Activated CD8-positive, alpha-beta T cell treated with anti-CD3 and anti-CD28 coated beads for 36 hours (primary cell): ENCODE data around the gene HRH1. TPM values are rescaled to one million over a fixed set of nuclear protein-coding genes. Genes with fewer than 3 reads are reported as not detected.
A peak's percentile ranks its signal among the peaks of the same experiment; 100 is the strongest.

ENCODE experiments used
- ATAC-seq: fragments of 200-7000 bp; cut with Tn5 transposase; one replicate; pipeline ENCODE4 v1.10.0; 2021; ENCODE audit warnings: mild to moderate bottlenecking, moderate library complexity
- CTCF ChIA-PET: fragments of 350-600 bp; sonication (Branson Sonifier 250); formaldehyde crosslinking; loops from one replicate; lab custom pipeline; 2021; ENCODE audit warnings: antibody characterized with exemption; lab: Charles Lee
- POLR2A ChIA-PET: fragments of 350-600 bp; sonication (Branson Sonifier 250); formaldehyde crosslinking; loops from one replicate; lab custom pipeline; 2021; ENCODE audit warnings: antibody characterized with exemption; lab: Charles Lee
- DNase-seq: peaks from one replicate; pipeline ENCODE4 v3.0.0-alpha.2; 2020
- H3K27ac Mint-ChIP-seq: one replicate; pipeline ENCODE4 v1.8.0; 2021; ENCODE audit warnings: mild to moderate bottlenecking, mixed read lengths
- H3K27me3 Mint-ChIP-seq: one replicate; pipeline ENCODE4 v1.8.0; 2021; ENCODE audit warnings: mixed read lengths
- H3K36me3 Mint-ChIP-seq: one replicate; pipeline ENCODE4 v1.8.0; 2021; ENCODE audit warnings: low read depth, mixed read lengths
- H3K4me1 Mint-ChIP-seq: one replicate; pipeline ENCODE4 v1.8.0; 2021; ENCODE audit warnings: low read depth, mixed read lengths
- H3K4me3 Mint-ChIP-seq: one replicate; pipeline ENCODE4 v1.8.0; 2021; ENCODE audit warnings: mild to moderate bottlenecking, moderate library complexity, mixed read lengths
- H3K9me3 Mint-ChIP-seq: one replicate; pipeline ENCODE4 v1.8.0; 2021; ENCODE audit warnings: mixed read lengths
- intact Hi-C: fragments of 100-400 bp; cut with micrococcal nuclease; formaldehyde crosslinking; loops from one replicate; pipeline ENCODE4 v1.10.0; 2022
- total RNA-seq, 2 experiments: library from RNA; stranded (reverse); gene quantifications; one replicate each; pipeline ENCODE4 v1.2.3, GENCODE V29; 2021
- TF ChIP-seq, protein P1 (sequence below): fragments of 200-600 bp; IDR thresholded peaks from one replicate; pipeline ENCODE4 v1.8.0; 2022; ENCODE audit warnings: antibody characterized with exemption, mild to moderate bottlenecking

The HRH1 gene
- total RNA-seq, 2 experiments from 2014 or later: 0.34 to 0.59 TPM

DNA sequence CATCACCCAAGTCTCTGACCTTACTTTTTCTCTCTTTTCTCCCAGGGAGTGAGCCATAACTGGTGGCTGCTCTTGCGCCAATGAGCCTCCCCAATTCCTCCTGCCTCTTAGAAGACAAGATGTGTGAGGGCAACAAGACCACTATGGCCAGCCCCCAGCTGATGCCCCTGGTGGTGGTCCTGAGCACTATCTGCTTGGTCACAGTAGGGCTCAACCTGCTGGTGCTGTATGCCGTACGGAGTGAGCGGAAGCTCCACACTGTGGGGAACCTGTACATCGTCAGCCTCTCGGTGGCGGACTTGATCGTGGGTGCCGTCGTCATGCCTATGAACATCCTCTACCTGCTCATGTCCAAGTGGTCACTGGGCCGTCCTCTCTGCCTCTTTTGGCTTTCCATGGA lies 104.7 kb downstream of the HRH1 start:
- intact Hi-C loops: no loop called here
- CTCF ChIA-PET: interaction anchor here (0.5 kb wide), 1 partner anchor 76 kb away, joined by 3 read pairs; no protein-coding TSS in a partner anchor

DNA sequence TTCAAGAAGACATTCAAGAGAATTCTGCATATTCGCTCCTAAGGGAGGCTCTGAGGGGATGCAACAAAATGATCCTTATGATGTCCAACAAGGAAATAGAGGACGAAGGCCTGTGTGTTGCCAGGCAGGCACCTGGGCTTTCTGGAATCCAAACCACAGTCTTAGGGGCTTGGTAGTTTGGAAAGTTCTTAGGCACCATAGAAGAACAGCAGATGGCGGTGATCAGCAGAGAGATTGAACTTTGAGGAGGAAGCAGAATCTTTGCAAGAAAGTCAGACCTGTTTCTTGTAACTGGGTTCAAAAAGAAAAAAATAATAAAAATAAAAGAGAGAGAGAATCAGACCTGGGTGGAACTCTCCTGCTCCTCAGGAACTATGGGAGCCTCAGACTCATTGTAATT lies 106.2 kb downstream of the HRH1 start:
- H3K4me1 Mint-ChIP-seq: no peaks in the 10 kb centered on the region
- no peak for ATAC-seq
- DNase-seq: no peak
- ChIA-PET CTCF (interaction anchor here (2.0 kb wide), 1 partner anchor 31 kb away, joined by 9 read pairs; no protein-coding TSS in a partner anchor), POLR2A (interaction anchor here (1.3 kb wide), 1 partner anchor 12 kb away, joined by 4 read pairs; the partner anchor contains the start of gene ATG7)
- H3K36me3 Mint-ChIP-seq: no peaks in the 10 kb centered on the region
- no peak overlapping the region for H3K27ac Mint-ChIP-seq
- no peak overlapping the region for H3K4me3 Mint-ChIP-seq
- peaks cover 9% of the 10 kb centered on the region for H3K27me3 Mint-ChIP-seq
- TF ChIP-seq, protein P1, sequence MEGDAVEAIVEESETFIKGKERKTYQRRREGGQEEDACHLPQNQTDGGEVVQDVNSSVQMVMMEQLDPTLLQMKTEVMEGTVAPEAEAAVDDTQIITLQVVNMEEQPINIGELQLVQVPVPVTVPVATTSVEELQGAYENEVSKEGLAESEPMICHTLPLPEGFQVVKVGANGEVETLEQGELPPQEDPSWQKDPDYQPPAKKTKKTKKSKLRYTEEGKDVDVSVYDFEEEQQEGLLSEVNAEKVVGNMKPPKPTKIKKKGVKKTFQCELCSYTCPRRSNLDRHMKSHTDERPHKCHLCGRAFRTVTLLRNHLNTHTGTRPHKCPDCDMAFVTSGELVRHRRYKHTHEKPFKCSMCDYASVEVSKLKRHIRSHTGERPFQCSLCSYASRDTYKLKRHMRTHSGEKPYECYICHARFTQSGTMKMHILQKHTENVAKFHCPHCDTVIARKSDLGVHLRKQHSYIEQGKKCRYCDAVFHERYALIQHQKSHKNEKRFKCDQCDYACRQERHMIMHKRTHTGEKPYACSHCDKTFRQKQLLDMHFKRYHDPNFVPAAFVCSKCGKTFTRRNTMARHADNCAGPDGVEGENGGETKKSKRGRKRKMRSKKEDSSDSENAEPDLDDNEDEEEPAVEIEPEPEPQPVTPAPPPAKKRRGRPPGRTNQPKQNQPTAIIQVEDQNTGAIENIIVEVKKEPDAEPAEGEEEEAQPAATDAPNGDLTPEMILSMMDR: no peak
- no peaks in the 10 kb centered on the region for H3K9me3 Mint-ChIP-seq
- intact Hi-C loops: no loop called here

More for the DNA sequence above, 104.7 kb downstream of the HRH1 start:
- H3K9me3 Mint-ChIP-seq: peaks cover 2% of the 10 kb centered on the region
- H3K4me1 Mint-ChIP-seq: no peaks in the 10 kb centered on the region
- ATAC-seq (no peak), DNase-seq (no peak)
- POLR2A ChIA-PET: no interaction called here
- H3K27ac Mint-ChIP-seq: no peak overlapping the region
- TF ChIP-seq, protein P1: no peak
- H3K27me3 Mint-ChIP-seq: peaks cover 3% of the 10 kb centered on the region
- no peak overlapping the region for H3K4me3 Mint-ChIP-seq
- peaks cover 2% of the 10 kb centered on the region for H3K36me3 Mint-ChIP-seq

GRCh38 chr3:11269007-11269406 lies 114.7 kb downstream of the HRH1 start:
- no peaks in the 10 kb centered on the region for H3K9me3 Mint-ChIP-seq
- no peak overlapping the region for H3K4me3 Mint-ChIP-seq
- CTCF ChIA-PET: no interaction called here
- peaks cover 8% of the 10 kb centered on the region for H3K27me3 Mint-ChIP-seq
- TF ChIP-seq, protein P1: no peak
- intact Hi-C loops: no loop called here
- DNase-seq (no peak), ATAC-seq (no peak)
- no peak overlapping the region for H3K27ac Mint-ChIP-seq
- POLR2A ChIA-PET: no interaction called here
- peaks cover 5% of the 10 kb centered on the region for H3K36me3 Mint-ChIP-seq
- peaks cover 16% of the 10 kb centered on the region for H3K4me1 Mint-ChIP-seq

DNA sequence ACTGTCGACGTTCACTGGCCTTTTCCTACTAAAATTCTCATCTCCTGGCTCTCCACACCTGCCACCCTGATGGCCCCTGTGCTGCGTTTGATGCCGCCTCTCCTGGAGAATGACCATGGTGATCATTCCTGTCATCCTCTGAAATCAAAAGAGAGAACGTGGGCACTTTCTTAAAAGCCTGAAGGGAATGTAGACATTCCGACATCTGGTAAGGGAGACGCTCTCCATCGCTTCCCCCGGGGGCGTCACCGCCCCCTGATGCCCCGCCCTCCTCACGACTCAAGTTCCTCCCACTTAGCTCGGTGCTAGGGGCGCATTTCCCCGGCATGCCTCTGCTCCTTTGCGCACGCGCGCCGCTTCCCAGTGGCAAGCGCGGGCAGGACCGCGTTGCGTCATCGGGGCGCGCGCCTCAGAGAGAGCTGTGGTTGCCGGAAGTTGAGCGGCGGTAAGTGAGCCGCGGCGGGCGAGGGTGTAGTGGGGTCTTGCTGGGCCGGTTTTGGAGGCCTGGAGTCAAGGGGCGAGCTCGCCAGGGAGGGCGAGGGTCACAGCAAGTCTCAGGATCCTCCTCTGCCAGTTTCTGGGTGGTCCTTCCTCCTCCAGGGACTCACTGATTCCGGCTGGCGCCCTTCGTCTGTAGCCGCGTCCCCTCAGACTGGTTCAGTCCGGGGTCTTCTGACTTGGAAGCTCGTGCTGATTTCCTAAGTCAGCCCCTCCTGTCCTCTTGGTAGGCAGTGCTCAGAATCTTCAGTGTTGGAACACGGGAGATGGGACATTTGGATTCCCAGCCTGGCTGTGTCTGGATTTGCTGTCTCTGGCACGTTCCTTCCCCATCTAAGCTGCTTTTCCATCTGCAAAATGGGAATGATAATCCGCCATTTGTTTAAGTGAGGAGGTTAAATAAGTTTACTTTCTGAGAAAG lies 118.0 kb downstream of the HRH1 start, which contains the start of gene ATG7:
TSS of gene ATG7 (plus strand) at position 412 of the 919 bp plus-strand sequence. CDS start 26,299 bp downstream, outside the sequence.
- intact Hi-C loops: no loop called here
- ChIA-PET CTCF (interaction anchor here (0.7 to 3.1 kb wide), 7 partner anchors 12 to 1497 kb away, joined by 3 to 13 read pairs (median 6); no protein-coding TSS in a partner anchor), POLR2A (interaction anchor here (0.6 to 2.5 kb wide), 12 partner anchors 10 to 1973 kb away, joined by 3 to 15 read pairs (median 4); no protein-coding TSS in a partner anchor)
- Mint-ChIP-seq H3K27me3 (no peaks in the 10 kb centered on the region), H3K4me1 (peaks cover 46% of the 10 kb centered on the region), H3K9me3 (peaks cover 8% of the 10 kb centered on the region), H3K4me3 (peak within 1 kb of the TSS; percentile 85), H3K36me3 (peaks cover 33% of the 10 kb centered on the region), H3K27ac (peak within 1 kb of the TSS; percentile 95)
- TF ChIP-seq, protein P1: no peak
- peak; percentile 98 for DNase-seq
- peak; percentile 99 for ATAC-seq
